ENCODE measurements around the gene ARL2BP.

DNA sequence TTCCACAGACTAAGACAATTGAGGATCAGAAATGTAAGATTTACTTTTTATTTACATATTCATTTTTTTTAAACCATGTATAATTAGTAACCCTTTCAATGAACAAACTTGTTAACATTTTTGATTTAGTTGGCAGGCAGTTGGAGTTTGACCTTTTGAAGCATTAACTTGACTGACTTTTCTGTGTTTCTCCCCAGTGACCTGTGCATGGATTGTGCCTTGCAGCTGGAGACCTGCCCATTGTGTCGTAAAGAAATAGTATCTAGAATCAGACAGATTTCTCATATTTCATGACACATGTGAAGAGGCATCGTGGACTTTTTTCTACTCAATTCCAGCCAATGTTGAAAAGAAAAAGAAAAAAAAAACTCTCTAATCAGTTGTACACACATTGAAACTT lies 6.4 kb upstream of the ARL2BP start:
- no peak for TF ChIP-seq TAF1 (IDR thresholded peaks at IDR 0.05; ENCODE audit: borderline replicate concordance, low read depth, low read length)
- no peak for TF ChIP-seq CTCF (IDR thresholded peaks at IDR 0.05 in 2 of 3, conservative IDR thresholded peaks at IDR 0.05 in 1 of 3; ENCODE audit: control insufficient read depth in 2 of 3, extremely low read depth in 1 of 3, insufficient read depth in 1 of 3, low read depth in 3 of 3, low read length in 3 of 3)
